NCI-H526 (cell line): Measurements from ENCODE around the gene ALX3.
"Not testable (repeated sequence)": the region's sequence is repeated elsewhere in the genome, so short reads cannot be mapped to it uniquely, and the experiment has no call there.

Experiments used
- DNase-seq, 2 experiments: peaks; one replicate each; lab custom pipeline; 2025; lab: John Stamatoyannopoulos, UW

The ALX3 gene

DNA sequence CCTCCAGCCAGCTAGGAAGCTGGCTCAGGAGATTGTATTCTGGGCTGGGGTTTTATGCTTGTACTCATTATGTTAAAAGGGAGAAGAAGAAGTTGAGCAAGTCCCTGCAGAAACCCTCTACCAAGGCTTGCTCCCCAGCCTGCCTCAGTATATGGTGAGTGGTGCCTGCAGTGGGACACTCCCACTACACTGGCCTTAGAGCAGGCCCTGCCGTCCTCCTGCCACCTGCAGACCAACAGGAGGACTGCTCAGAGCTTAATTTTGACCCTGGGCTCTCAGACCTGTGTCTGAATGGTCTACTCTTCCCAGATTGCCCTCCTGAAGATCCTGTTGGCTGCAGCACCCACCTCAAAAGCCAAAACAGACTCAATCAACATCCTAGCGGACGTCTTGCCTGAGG, 23.0 kb downstream of the ALX3 start:
- no peak for DNase-seq

DNA sequence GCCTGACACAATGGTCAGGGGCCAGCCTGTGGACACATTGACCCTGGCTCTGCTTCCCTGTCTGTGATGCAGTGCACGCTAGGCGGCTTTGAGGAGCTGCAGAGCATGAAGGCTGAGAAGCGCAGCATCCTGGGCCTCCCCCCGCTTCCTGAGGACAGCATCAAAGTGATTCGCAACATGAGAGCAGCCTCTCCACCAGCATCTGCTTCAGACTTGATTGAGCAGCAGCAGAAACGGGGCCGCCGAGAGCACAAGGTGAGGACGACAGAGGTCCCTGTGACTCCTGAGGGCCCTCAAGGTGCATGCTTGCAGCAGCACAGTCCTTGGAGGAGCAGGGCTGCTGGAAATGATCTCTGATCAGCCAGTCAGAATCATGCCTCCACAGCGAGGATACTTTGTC, 27.5 kb downstream of the ALX3 start:
- DNase-seq, result no peak

DNA sequence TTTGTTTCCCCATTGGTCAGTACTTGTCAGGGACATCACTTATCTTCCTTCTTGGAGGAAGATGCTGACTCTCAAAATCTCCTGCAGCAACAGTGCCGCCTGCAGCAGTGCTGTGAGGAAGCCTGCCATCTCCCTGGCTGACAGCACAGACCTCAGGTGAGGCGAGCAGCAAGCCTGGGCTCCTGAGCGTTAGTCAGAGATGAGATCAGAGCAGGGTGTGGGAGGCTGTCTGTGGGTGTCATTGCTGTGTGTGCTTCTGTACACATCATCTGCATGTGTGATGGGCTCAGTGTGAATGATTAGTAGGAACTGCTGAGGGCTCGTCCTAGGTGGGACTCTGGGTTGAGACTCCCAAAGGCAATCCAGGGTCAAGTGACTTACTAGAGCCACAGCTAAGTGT, 29.9 kb downstream of the ALX3 start:
- no peak for DNase-seq

DNA sequence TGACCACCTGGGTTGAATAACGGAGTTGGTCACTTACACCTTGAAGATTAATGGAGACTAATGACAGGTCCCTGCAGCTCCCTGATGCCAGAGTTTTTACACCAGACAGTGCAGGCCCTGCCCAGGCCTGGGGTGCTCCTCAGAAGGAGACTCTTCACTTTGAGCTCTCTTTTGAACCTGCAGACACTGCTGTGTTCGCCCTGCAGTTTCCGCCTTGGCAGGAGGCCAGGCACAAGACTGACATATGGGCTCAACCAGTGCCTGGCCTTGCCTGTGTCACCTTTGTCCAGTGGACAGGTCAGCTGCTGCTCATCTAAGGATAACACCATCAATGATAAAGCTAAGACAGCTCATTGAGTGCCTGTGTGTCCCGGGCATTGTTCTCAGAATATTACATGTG, 30.8 kb downstream of the ALX3 start:
- no peak for DNase-seq

DNA sequence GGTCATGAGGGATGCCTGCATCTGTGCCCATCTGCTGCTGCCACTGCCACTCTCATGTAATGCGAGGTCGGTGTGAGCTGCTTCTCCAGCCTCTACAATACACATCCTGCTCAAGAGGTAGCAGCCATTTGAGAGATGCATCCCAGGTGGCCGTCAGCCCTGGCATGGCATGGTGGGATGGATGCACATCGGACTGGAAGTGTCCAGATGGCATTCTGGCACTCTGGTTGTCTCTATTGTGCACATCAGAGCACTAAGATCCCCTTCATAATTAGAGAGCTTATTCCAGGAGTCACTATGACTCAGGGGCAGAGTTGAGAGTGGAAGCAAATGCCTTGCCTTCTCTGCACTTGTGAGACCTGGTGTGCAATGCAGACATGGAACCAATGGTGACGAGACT, 32.2 kb downstream of the ALX3 start:
- DNase-seq, result no peak

DNA sequence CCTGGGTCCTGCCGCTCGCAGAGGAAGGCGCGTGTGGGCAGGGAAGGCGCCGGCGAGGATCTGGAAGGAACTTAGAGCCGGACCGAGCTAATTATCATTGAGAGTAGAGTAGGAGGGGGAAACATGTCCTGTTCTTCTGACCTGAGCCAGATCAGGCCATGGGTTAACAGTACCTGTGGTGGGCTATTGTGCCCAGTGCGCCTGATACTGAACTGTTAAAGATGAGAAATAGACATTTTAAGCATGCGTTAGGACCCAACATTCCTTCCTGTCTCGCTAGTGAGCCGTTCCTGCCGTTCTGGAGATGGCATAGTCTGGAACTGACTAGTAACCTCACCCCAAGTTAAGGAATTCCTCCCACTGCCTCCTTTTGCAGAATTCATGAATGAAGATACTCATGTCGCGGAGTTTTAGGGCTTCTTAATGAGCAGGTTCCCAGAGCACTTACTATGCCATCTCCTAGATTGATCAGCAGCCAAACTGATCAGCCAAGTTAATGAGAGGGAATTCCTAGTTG, 35.2 kb downstream of the ALX3 start:
- DNase-seq, result no peak

DNA sequence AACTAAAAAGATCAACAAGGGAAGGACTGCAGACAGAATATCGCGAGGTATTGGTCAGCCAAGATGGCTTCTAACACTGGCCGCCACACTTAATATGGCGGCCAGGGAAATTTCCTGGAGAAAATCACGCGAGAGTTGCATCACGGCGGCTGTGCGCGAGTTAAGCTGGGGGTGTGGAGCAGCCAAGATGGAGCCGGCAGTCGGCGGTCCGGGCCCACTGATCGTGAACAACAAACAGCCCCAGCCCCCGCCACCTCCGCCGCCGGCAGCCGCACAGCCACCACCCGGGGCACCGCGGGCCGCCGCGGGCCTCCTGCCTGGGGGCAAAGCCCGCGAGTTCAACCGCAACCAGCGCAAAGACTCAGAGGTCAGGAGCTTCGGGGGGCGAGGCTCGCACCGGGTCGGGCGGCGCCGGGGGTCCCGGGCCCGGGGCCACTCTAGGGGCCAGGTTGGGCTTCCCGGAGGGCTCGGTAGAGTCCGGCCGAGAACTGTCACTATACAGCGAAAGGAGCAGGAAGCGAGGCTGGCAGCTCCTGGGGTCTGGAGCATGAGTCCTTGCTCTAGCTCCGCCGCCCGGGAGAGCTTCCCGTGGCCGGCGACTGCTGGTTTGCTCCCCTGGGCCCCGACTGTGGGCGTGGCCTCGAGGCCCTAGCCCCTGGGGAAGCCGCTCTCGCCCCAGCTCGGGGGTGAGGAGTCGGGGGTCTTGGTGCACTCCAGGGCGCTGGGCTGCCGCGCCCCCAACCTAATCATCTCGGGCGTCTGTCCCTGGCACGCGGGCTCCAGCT, 35.8 kb downstream of the ALX3 start, which contains the start of gene STRIP1:
Gene STRIP1, plus strand, starts transcription at position 174 of the 785 bp plus-strand sequence. Its CDS starts 14 bp downstream, at position 188.
- DNase-seq, result peak; percentile 95 to 98

DNA sequence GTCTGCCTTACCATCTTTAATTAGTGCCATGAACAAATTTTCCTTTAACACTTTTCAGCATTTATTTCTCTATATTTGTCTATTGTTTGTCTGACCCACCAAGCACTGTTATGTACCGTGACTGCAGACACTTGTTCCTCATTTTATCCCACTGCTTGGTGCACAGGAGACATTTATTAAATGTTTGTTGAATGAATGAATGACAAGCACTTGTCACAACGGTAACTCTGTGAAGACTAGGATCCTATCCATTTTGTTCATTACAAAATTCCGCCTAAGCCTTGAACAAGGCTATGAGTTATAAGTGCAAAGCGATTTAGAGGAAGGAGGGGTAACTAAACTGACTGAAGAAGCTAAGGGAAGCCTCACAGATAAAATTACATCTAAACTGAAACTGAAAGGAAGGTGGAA, 36.4 kb downstream of the ALX3 start:
- no peak for DNase-seq

DNA sequence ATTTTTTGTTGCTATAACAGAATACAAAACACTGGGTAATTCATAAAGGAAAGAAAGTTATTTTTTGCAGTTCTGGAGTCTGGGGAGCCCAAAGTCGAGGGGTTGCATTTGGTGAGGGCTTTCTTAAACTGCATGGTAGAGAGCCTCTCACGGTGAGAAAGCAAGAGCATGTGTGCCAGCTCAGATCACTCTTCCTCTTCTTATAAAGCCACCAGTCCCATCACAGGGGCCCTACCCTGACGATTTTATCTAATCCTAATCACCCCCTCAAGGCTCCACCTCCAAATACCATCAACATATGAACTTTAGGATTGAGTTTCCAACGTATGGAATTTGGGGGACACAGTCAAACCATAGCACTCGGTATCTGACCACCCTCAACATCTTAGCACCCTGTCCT, 37.1 kb downstream of the ALX3 start:
- DNase-seq, result no peak

DNA sequence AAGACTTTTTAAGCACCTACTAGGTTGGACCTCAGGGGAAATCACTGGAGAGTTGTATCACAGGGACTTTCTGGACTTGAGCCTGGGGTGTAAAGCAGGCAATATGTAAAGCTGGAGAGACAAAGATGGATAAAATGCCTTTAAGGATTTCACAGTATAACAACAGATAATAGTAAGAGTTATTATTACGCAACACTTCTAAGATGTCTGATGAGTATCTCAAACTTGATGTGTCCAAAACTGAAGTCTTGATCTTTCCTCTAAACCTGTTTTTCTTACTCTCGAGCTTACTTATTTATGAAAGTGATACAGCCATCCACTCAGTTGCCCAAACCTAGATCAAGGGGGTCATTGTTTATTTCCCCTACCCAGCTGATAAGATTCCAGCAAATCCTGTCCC, 38.1 kb downstream of the ALX3 start:
- no peak for DNase-seq

DNA sequence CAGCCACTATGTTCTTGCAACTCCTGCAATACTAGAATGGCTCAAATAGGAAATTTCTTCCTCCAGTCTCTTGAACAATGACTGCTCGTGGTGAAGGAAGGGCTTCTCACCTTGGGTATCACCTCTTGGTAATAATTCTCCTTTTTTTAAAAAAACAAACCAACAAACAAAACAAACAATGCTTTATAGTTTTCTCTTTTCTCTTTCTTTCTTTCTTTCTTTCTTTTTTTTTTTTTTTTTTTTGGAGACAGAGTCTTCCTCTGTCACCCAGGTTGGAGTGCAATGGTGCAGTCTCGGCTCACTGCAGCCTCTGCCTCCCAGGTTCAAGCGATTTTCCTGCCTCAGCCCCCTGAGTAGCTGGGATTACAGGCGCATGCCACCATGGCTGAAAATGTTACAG, 39.8 kb downstream of the ALX3 start:
- not testable (repeated sequence) for DNase-seq

DNA sequence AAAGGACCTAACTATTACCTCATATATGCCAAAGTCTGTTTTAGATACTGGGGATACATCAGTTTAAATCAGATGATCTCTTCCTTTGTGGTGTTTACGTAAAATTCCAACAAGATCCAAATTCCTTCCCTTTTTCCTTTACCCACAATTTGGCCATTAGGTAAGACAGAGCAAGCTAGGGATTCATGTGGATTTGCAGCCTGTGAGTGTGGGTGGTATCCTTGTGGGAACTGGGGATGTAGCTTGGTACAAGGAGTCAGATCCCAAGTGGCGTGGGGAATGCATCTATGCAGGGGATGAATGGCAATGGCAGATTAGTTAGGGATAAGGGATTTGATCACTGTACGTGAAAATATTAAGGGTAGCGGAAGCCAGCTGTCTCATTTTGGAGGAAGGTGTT, 45.9 kb downstream of the ALX3 start:
- DNase-seq, result no peak

DNA sequence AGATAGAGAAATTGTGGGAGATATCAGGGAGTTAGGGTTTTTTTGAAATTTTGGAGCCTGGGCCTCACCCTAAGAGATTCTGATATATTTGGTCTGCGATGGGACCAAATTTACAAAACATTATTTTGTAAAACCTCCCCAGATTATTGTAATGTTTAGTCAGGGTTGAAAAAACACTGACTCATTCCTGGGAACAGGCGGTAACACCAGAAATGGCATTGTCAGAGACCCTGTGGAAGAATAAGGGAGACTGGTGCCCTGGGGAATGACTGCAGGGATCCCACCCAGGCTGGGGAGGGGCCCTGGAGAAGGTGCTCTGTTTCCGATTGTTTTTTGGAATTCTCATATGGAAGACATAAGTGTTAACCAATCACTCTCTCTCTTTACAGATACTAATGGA, 49.2 kb downstream of the ALX3 start:
- DNase-seq, result no peak

DNA sequence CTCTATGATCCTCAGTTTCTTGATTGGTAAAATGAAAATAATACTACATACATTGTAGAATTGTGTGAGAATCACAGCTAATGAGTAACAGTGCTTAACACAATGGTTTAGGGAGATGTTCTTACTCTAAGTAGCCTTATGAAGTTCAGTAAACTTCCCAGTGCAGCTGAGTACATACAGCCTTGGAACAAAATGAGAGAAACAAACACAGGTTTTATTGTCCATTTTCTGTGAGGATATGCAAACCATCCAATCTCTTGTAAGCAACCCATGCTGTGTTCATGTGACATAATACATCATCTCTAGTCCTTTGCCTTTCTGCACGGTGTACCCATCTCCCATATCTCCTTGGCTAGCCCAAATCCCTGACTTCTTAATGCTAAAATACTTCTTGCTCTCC, 50.7 kb downstream of the ALX3 start:
- peak in 1 of 2 experiments; percentile 25 for DNase-seq

DNA sequence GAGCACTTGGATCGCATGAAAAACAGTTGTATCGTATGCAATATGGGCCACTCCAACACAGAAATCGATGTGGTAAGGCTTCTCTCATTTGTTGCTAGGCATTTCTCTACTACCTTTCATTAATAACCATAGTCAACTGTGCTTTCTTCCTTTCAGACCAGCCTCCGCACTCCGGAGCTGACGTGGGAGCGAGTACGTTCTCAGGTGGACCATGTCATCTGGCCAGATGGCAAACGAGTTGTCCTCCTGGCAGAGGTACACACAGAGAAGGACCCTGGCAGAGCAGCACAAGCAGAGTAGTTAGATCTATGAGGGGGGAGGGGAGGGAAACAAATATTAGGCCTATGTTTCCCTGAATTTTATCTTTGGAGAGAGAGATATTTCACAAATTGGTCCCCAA, 52.1 kb downstream of the ALX3 start:
- no peak for DNase-seq

DNA sequence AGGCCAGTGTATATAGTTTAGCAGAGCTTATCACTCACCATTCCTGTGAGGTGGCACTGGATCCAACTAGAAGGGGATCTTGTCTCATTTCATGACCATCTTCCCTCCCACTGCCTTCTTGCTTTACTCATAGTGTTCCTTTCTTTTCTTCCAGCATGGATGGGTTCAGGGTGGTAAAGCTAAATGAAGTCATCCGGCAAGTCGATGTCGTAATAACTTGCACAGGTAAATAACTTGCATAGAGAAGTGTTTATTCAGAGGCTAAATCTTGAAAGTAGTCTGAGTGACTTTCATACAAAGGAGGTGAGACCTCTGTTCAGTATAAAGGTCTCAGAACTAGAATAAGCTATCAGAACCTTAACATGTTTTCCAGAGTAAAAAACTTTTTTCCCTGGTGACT, 52.7 kb downstream of the ALX3 start:
- no peak for DNase-seq

DNA sequence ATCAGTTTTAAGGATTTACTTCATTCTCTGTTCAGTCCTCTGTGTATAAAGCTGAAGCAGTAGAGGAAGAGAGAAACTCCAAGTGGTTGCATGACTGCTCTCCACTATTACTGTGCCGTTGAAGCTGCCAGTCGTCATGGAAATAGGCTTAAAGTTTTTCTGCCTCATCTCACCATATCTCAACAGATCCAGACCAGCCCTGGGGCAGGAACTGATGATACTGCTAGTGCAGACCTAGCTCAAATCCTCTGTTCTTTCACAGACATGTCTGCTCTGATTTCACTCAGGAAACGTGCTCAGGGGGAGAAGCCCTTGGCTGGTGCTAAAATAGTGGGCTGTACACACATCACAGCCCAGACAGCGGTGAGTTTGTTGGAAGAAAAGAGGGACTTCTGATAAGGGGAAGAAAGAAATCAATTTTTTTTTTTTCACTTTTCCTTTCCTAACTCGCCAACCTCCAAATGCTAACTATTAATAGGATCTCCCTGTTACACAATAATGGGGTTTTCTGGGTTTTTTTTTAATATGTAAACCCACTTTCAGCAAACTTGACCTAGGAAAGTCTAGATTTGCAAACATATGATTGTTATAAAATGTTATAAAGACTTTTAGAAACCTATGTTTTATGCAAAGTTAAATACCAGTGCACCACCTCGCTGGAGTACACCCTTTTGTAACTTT, 58.2 kb downstream of the ALX3 start:
- no peak for DNase-seq

DNA sequence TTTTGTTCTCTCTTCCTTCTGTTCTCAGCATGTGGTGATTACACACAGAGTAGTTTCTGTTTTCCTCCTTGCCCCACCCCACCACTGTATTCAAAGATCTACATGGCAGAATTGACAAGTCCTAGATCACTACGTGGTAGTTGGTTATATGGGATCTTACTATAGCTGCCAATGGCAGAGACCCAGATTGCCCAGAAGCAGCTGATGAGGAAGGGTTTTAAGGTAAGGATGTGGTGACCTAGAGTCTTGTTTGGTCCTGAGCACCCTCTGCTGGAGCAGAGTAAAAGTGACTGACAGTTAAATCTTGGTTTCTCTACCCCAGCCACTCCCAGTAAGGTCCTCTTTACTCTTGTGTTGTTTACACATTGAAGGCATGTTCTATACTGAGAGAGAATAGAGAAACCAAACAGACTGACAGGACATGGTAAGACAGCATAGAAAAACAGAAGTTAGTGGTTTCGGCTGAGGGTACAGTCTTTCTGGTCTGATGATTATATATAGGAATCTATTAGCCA, 58.9 kb downstream of the ALX3 start:
- DNase-seq, result peak; percentile 9 to 35
